RPMI8226 (cell line): Measurements from ENCODE around the gene RALGAPA2.

ENCODE experiments used
- DNase-seq: peaks from one replicate; pipeline ENCODE4 v3.0.0-alpha.2; 2015

The RALGAPA2 gene

GRCh38 chr20:20454850-20455627, 257.4 kb downstream of the RALGAPA2 start:
- no peak for DNase-seq

- DNase-seq, result no peak
These were observed 258.1 kb downstream of the RALGAPA2 start for GRCh38 chr20:20454367-20454766.

GRCh38 chr20:20452254-20452676, 260.2 kb downstream of the RALGAPA2 start:
- no peak for DNase-seq

GRCh38 chr20:20450521-20450920, 261.9 kb downstream of the RALGAPA2 start:
- DNase-seq, result no peak

- DNase-seq, result no peak
These were observed 263.6 kb downstream of the RALGAPA2 start for GRCh38 chr20:20448881-20449280.

- DNase-seq, result no peak
These were observed 265.2 kb downstream of the RALGAPA2 start for GRCh38 chr20:20447196-20447595.

- no peak for DNase-seq
These were observed 265.9 kb downstream of the RALGAPA2 start for GRCh38 chr20:20446425-20447015.

GRCh38 chr20:20446001-20446400, 266.4 kb downstream of the RALGAPA2 start:
- DNase-seq, result no peak

- no peak for DNase-seq
These were observed 268.9 kb downstream of the RALGAPA2 start for GRCh38 chr20:20443504-20443903.

- no peak for DNase-seq
These were observed 270.0 kb downstream of the RALGAPA2 start for GRCh38 chr20:20442466-20442865.

GRCh38 chr20:20440886-20441658, 271.4 kb downstream of the RALGAPA2 start:
- DNase-seq, result no peak

- no peak for DNase-seq
These were observed 272.0 kb downstream of the RALGAPA2 start for GRCh38 chr20:20440481-20440880.

- DNase-seq, result no peak
These were observed 272.7 kb downstream of the RALGAPA2 start for GRCh38 chr20:20439602-20440190.

- DNase-seq, result no peak
These were observed 275.1 kb downstream of the RALGAPA2 start for GRCh38 chr20:20437314-20437713.

GRCh38 chr20:20436689-20437088, 275.8 kb downstream of the RALGAPA2 start:
- DNase-seq, result no peak

- DNase-seq, result no peak
These were observed 277.0 kb downstream of the RALGAPA2 start for GRCh38 chr20:20435453-20435852.

- DNase-seq, result no peak
These were observed 279.7 kb downstream of the RALGAPA2 start for GRCh38 chr20:20432618-20433286.

- DNase-seq, result no peak
These were observed 282.4 kb downstream of the RALGAPA2 start for GRCh38 chr20:20430066-20430465.

- no peak for DNase-seq
These were observed 284.4 kb downstream of the RALGAPA2 start for GRCh38 chr20:20428067-20428466.

GRCh38 chr20:20427227-20427864, 285.1 kb downstream of the RALGAPA2 start:
- DNase-seq, result no peak

GRCh38 chr20:20426655-20426907, 285.9 kb downstream of the RALGAPA2 start:
- no peak for DNase-seq

- no peak for DNase-seq
These were observed 286.4 kb downstream of the RALGAPA2 start for GRCh38 chr20:20425823-20426654.
